K562 (cell line): ENCODE results near the gene MYPN. TPM values are rescaled to one million over a fixed set of nuclear protein-coding genes. Genes with fewer than 3 reads are reported as not detected.

ENCODE experiments used
- ATAC-seq: fragments of 200-7000 bp; cut with Tn5 transposase; 3 replicates; pipeline ENCODE4 v1.9.1; 2020; ENCODE audit warnings: moderate library complexity
- BruUV-seq: library from RNA; stranded (reverse); fragments of 400-500 nt; replicated peaks from 2 replicates; lab custom pipeline; 2021; lab: Mats Ljungman, UMichigan
- CTCF ChIA-PET: fragments of 300-600 bp; formaldehyde crosslinking; extraction: SDS; loops from one replicate; lab custom pipeline; 2021; ENCODE audit warnings: low intra/inter-chr PET ratio; lab: Yijun Ruan, JAX
- POLR2A ChIA-PET: fragments of 300-600, 350-650 bp; sonication (Branson Sonifier 250); formaldehyde crosslinking; extraction: SDS; loops from one replicate; lab custom pipeline; 2021; ENCODE audit warnings: antibody characterized with exemption, inconsistent platforms; lab: Yijun Ruan, JAX
- DNase-seq, 4 experiments: peaks; one replicate each; pipeline versions ENCODE4 v3.0.0 to v3.0.0-alpha.2; 2011 to 2018; ENCODE audit warnings: low spot score in 3 of 4, mixed read lengths in 3 of 4; ENCODE audit errors: extremely low read depth in 1 of 4
- FAIRE-seq: peaks from 2 replicates; lab custom pipeline; 2011; peaks lifted over from hg19 to GRCh38; lab: Jason Lieb, UNC
- H2AFZ ChIP-seq: 2 replicates; pipeline ENCODE4 v1.6.0; 2011; ENCODE audit warnings: low read depth, low read length, control low read depth, inconsistent platforms
- H3K27ac ChIP-seq: fragments of 200-600 bp; 3 replicates; pipeline ENCODE4 v1.8.0; 2011; ENCODE audit warnings: low read depth, mild to moderate bottlenecking, control low read depth, inconsistent platforms, low read length, moderate library complexity, mixed read lengths; ENCODE audit errors: extremely low read depth
- H3K27me3 ChIP-seq, 2 experiments: fragments of 300-600 bp in 1 of 2; 2 replicates in 1 of 2; 3 replicates in 1 of 2; pipeline versions ENCODE4 v1.6.0 to v1.8.0; 2011; ENCODE audit warnings: inconsistent platforms in 2 of 2, low read length in 2 of 2, mild to moderate bottlenecking in 1 of 2, mixed read lengths in 1 of 2, moderate library complexity in 1 of 2; ENCODE audit not compliant: control insufficient read depth in 2 of 2, insufficient read depth in 2 of 2
- H3K36me3 ChIP-seq: fragments of 300-600 bp; 3 replicates; pipeline ENCODE4 v1.8.0; 2011; ENCODE audit warnings: mild to moderate bottlenecking, low read length, inconsistent platforms; ENCODE audit not compliant: control insufficient read depth, insufficient read depth
- H3K4me1 ChIP-seq, 2 experiments: fragments of 200-600 bp in 1 of 2; replicated peaks in 1 of 2; 2 replicates in 1 of 2; 3 replicates in 1 of 2; pipeline versions ENCODE4 v1.5.1 to v1.8.0; 2011; ENCODE audit warnings: inconsistent platforms in 2 of 2, low read length in 2 of 2, mild to moderate bottlenecking in 1 of 2, mixed read lengths in 1 of 2, moderate library complexity in 1 of 2; ENCODE audit not compliant: control insufficient read depth in 2 of 2, insufficient read depth in 2 of 2
- H3K4me2 ChIP-seq: 2 replicates; pipeline ENCODE4 v1.6.1; 2011; ENCODE audit warnings: low read length, control low read depth, inconsistent platforms, mixed read lengths; ENCODE audit not compliant: insufficient read depth
- H3K4me3 ChIP-seq: fragments of 200-600 bp; sonication (generic), shearing (Covaris generic); 2 replicates; pipeline ENCODE4 v1.5.1; 2016; ENCODE audit warnings: control low read depth, inconsistent platforms
- H3K79me2 ChIP-seq: fragments of 200-600 bp; 3 replicates; pipeline ENCODE4 v1.8.0; 2011; ENCODE audit warnings: low read length, inconsistent platforms; ENCODE audit not compliant: control insufficient read depth, insufficient read depth
- H3K9ac ChIP-seq, 2 experiments: 2 replicates each; pipeline versions ENCODE4 v1.6.0 to v1.6.1; 2011; ENCODE audit warnings: low read depth in 2 of 2, low read length in 2 of 2, control low read depth in 1 of 2, inconsistent platforms in 1 of 2, mild to moderate bottlenecking in 1 of 2, mixed read lengths in 1 of 2; ENCODE audit not compliant: insufficient read depth in 1 of 2
- H3K9me1 ChIP-seq: one replicate; pipeline ENCODE4 v1.6.0; 2011; ENCODE audit warnings: inconsistent platforms, mild to moderate bottlenecking, low read length, moderate library complexity; ENCODE audit not compliant: control insufficient read depth, insufficient read depth
- H3K9me3 ChIP-seq: replicated peaks from 2 replicates; pipeline ENCODE4 v1.5.1; 2011; ENCODE audit warnings: low read depth, low read length, inconsistent platforms; ENCODE audit not compliant: control insufficient read depth, insufficient read depth
- H4K20me1 ChIP-seq: replicated peaks from 2 replicates; pipeline ENCODE4 v1.6.1; 2011; ENCODE audit warnings: low read length, inconsistent platforms, mixed read lengths; ENCODE audit not compliant: control insufficient read depth, insufficient read depth
- BMI1 ChIP-seq: fragments of 150-350 bp; IDR thresholded peaks from 2 replicates; pipeline ENCODE4 v1.6.1; 2014; ENCODE audit warnings: low read length
- GTF2A2 ChIP-seq: IDR thresholded peaks from 2 replicates; pipeline ENCODE4 v1.6.1; 2016; ENCODE audit warnings: mild to moderate bottlenecking, missing genetic modification characterization, missing compliant biosample characterization
- GTF2B ChIP-seq: IDR thresholded peaks from 2 replicates; pipeline ENCODE4 v1.6.1; 2011; ENCODE audit not compliant: insufficient read length; ENCODE audit errors: extremely low read depth
- ILK ChIP-seq: fragments of 450-650 bp; IDR thresholded peaks from 2 replicates; pipeline ENCODE4 v1.6.1; 2016; ENCODE audit warnings: missing genetic modification characterization, low read depth, mild to moderate bottlenecking, missing compliant biosample characterization, moderate library complexity, borderline replicate concordance
- KAT8 ChIP-seq: fragments of 450-650 bp; IDR thresholded peaks from 2 replicates; pipeline ENCODE4 v1.6.1; 2016; ENCODE audit warnings: low read depth, mild to moderate bottlenecking
- NFYB ChIP-seq: IDR thresholded peaks from 2 replicates; pipeline ENCODE4 v1.6.1; 2011; ENCODE audit warnings: mild to moderate bottlenecking, moderate library complexity; ENCODE audit not compliant: insufficient read length; ENCODE audit errors: extremely low read depth
- RBM14 ChIP-seq: fragments of 200-400 bp; formaldehyde crosslinking; IDR thresholded peaks from 2 replicates; pipeline ENCODE4 v1.6.1; 2018; ENCODE audit warnings: low read depth, mild to moderate bottlenecking, low read length, moderate library complexity, borderline replicate concordance; ENCODE audit not compliant: insufficient read depth
- TARDBP ChIP-seq: fragments of 450-650 bp; IDR thresholded peaks from 2 replicates; pipeline ENCODE4 v1.6.1; 2016
- ZFX ChIP-seq: sonication (generic); formaldehyde crosslinking; IDR thresholded peaks from 2 replicates; pipeline ENCODE4 v1.8.0; 2022; ENCODE audit warnings: mild to moderate bottlenecking, missing genetic modification reagents, moderate library complexity
- ZNF24 ChIP-seq: fragments of 450-650 bp; IDR thresholded peaks from 2 replicates; pipeline ENCODE4 v1.6.1; 2016
- ZNF707 ChIP-seq: fragments of 250-450 bp; sonication (Bioruptor Pico); conservative IDR thresholded peaks from 2 replicates; pipeline ENCODE4 v1.8.0; 2022; ENCODE audit warnings: inconsistent platforms, mild to moderate bottlenecking, moderate library complexity
- WGBS: fragments of 100-300 bp; shearing (Covaris generic); methylation state at CpG from one replicate; pipeline ENCODE4 v1.1.6; 2016; ENCODE audit warnings: low coverage, mixed read lengths; ENCODE audit not compliant: insufficient coverage; ENCODE audit errors: missing lambda C conversion rate; 5-methylcytosine and 5-hydroxymethylcytosine counted together
- in situ Hi-C: fragments of 300-500 bp; cut with MboI; formaldehyde crosslinking; loops from 4 replicates; pipeline ENCODE4 v1.15.0; 2018; ENCODE audit warnings: inconsistent platforms, mixed read lengths
- intact Hi-C: fragments of 100-400 bp; cut with micrococcal nuclease; formaldehyde crosslinking; loops from 2 replicates; pipeline ENCODE4 v1.14.2; 2022
- polyA plus RNA-seq, 8 experiments: library from polyadenylated mRNA; depleted of rRNA in 4 of 8; stranded (reverse) in 5 of 8; unstranded in 3 of 8; fragments of >200 nt; fragmentation: Nextera tagmentation in 2 of 8; fragmentation: Illumina TruSeq in 1 of 8; extraction: Ambion mirVana in 2 of 8; extraction: Trizol in 1 of 8; gene quantifications; 2 replicates each; pipeline versions ENCODE4 v1.2.1 to v1.2.3, GENCODE V29; 2011 to 2014; ENCODE audit warnings: inconsistent platforms in 1 of 8, missing spikeins in 1 of 8
- total RNA-seq, 7 experiments: library from RNA; depleted of rRNA in 6 of 7; stranded (reverse); fragments of >200 nt in 6 of 7; fragmentation: Illumina TruSeq in 2 of 7; extraction: Trizol in 2 of 7; gene quantifications; 2 replicates each; pipeline versions ENCODE4 v1.2.1 to v1.2.3, GENCODE V29; 2011 to 2021; ENCODE audit warnings: low replicate concordance in 1 of 7
- TF ChIP-seq, protein P1 (sequence below), 2 experiments: fragments of 450-650 bp in 1 of 2; IDR thresholded peaks; 2 replicates each; pipeline ENCODE4 v1.6.1; 2011 to 2017; ENCODE audit warnings: low read depth in 2 of 2, antibody characterized with exemption in 1 of 2, borderline replicate concordance in 1 of 2, low read length in 1 of 2, mild to moderate bottlenecking in 1 of 2, mixed read lengths in 1 of 2; ENCODE audit not compliant: control insufficient read depth in 1 of 2
- TF ChIP-seq, protein P2 (sequence below): IDR thresholded peaks from 2 replicates; pipeline ENCODE4 v1.6.1; 2011; ENCODE audit warnings: borderline replicate concordance, low read depth, mild to moderate bottlenecking, moderate library complexity, low read length; ENCODE audit not compliant: insufficient read depth, poor library complexity, severe bottlenecking
- TF ChIP-seq, protein P3 (sequence below), 2 experiments: fragments of 200-800 bp in 1 of 2; sonication (Bioruptor generic) in 1 of 2; sonication (generic) in 1 of 2; formaldehyde crosslinking in 1 of 2; IDR thresholded peaks in 1 of 2; conservative IDR thresholded peaks in 1 of 2; 2 replicates each; pipeline versions ENCODE4 v1.5.0 to v1.6.1; 2016 to 2020; ENCODE audit warnings: missing compliant biosample characterization in 1 of 2, missing genetic modification characterization in 1 of 2, missing genetic modification reagents in 1 of 2

The MYPN gene
- total and polyA plus RNA-seq, 9 of the 15 experiments (the other 6 are each of a cell fraction or from before 2014, with no cell fraction given) = not detected

GRCh38 chr10:68137171-68137570 lies 27.9 kb downstream of the MYPN start:
- ChIA-PET POLR2A (no interaction called here), CTCF (no interaction called here)
- BruUV-seq = no TSS peak
- Histone ChIP-seq H3K79me2 (no peaks in the 10 kb centered on the region), H3K27ac (no peak overlapping the region), H3K9ac (no peak overlapping the region), H2AFZ (no peak overlapping the region), H3K9me1 (no peaks in the 10 kb centered on the region), H3K27me3 (peaks cover 9% of the 10 kb centered on the region in 2 experiments; a peak in 3 of 5 replicates), H3K36me3 (no peaks in the 10 kb centered on the region), H3K9me3 (no peaks in the 10 kb centered on the region), H3K4me3 (no peak overlapping the region), H3K4me2 (no peak overlapping the region), H3K4me1 (no peaks in the 10 kb centered on the region), H4K20me1 (no peaks in the 10 kb centered on the region)
- intact Hi-C loops = no loop called here
- ATAC-seq (no peak), DNase-seq (no peak), FAIRE-seq (no peak)
- 10% methylated on average over 3 of the region's 3 CpGs for WGBS
- in situ Hi-C loops = no loop called here
- no peak for TF ChIP-seq BMI1
- no peak for TF ChIP-seq GTF2B
- TF ChIP-seq, protein P1, sequence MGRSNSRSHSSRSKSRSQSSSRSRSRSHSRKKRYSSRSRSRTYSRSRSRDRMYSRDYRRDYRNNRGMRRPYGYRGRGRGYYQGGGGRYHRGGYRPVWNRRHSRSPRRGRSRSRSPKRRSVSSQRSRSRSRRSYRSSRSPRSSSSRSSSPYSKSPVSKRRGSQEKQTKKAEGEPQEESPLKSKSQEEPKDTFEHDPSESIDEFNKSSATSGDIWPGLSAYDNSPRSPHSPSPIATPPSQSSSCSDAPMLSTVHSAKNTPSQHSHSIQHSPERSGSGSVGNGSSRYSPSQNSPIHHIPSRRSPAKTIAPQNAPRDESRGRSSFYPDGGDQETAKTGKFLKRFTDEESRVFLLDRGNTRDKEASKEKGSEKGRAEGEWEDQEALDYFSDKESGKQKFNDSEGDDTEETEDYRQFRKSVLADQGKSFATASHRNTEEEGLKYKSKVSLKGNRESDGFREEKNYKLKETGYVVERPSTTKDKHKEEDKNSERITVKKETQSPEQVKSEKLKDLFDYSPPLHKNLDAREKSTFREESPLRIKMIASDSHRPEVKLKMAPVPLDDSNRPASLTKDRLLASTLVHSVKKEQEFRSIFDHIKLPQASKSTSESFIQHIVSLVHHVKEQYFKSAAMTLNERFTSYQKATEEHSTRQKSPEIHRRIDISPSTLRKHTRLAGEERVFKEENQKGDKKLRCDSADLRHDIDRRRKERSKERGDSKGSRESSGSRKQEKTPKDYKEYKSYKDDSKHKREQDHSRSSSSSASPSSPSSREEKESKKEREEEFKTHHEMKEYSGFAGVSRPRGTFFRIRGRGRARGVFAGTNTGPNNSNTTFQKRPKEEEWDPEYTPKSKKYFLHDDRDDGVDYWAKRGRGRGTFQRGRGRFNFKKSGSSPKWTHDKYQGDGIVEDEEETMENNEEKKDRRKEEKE (IDR thresholded peaks at IDR 0.05; ENCODE audit: borderline replicate concordance in 1 of 2, control insufficient read depth in 1 of 2, low read depth in 2 of 2, low read length in 1 of 2) = no peak
- no peak for TF ChIP-seq GTF2A2
- TF ChIP-seq ZNF24 = no peak
- TF ChIP-seq, protein P2, sequence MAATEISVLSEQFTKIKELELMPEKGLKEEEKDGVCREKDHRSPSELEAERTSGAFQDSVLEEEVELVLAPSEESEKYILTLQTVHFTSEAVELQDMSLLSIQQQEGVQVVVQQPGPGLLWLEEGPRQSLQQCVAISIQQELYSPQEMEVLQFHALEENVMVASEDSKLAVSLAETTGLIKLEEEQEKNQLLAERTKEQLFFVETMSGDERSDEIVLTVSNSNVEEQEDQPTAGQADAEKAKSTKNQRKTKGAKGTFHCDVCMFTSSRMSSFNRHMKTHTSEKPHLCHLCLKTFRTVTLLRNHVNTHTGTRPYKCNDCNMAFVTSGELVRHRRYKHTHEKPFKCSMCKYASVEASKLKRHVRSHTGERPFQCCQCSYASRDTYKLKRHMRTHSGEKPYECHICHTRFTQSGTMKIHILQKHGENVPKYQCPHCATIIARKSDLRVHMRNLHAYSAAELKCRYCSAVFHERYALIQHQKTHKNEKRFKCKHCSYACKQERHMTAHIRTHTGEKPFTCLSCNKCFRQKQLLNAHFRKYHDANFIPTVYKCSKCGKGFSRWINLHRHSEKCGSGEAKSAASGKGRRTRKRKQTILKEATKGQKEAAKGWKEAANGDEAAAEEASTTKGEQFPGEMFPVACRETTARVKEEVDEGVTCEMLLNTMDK = no peak
- no peak for TF ChIP-seq KAT8
- no peak for TF ChIP-seq ZFX (CRISPR knock-in tag)
- no peak for TF ChIP-seq ILK (tag)
- TF ChIP-seq RBM14 = no peak
- TF ChIP-seq NFYB = no peak
- no peak for TF ChIP-seq ZNF707 (CRISPR knock-in tag)
- TF ChIP-seq, protein P3, sequence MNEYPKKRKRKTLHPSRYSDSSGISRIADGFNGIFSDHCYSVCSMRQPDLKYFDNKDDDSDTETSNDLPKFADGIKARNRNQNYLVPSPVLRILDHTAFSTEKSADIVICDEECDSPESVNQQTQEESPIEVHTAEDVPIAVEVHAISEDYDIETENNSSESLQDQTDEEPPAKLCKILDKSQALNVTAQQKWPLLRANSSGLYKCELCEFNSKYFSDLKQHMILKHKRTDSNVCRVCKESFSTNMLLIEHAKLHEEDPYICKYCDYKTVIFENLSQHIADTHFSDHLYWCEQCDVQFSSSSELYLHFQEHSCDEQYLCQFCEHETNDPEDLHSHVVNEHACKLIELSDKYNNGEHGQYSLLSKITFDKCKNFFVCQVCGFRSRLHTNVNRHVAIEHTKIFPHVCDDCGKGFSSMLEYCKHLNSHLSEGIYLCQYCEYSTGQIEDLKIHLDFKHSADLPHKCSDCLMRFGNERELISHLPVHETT (CRISPR knock-in tag; conservative IDR thresholded peaks at IDR 0.05 in 1 of 2, IDR thresholded peaks at IDR 0.05 in 1 of 2) = no peak
- no peak for TF ChIP-seq TARDBP
